Adrenal gland (tissue), 5 donors: ENCODE measurements around the gene PHKG2.

Experiments used
- CTCF ChIP-seq, 6 experiments: fragments of 450-650 bp in 4 of 6; fragments of 200-600 bp in 2 of 6; sonication (generic) in 1 of 6; IDR thresholded peaks; 1 replicate in 5 of 6; 2 replicates in 1 of 6; pipeline versions ENCODE4 v1.5.1 to v1.8.0; 2016 to 2021; ENCODE audit warnings: antibody characterized with exemption in 6 of 6, mild to moderate bottlenecking in 2 of 6, moderate library complexity in 1 of 6
- POLR2A ChIP-seq, 2 donors: fragments of 450-650 bp; IDR thresholded peaks; one replicate each; pipeline ENCODE4 v1.6.1; 2017; ENCODE audit warnings: antibody characterized with exemption in 2 of 2, mild to moderate bottlenecking in 2 of 2, moderate library complexity in 1 of 2
- donor health status: DM: no; HTN: no; CAD: no.

GRCh38 chr16:30787613-30788378, 39.6 kb downstream of the PHKG2 start:
- TF ChIP-seq CTCF (IDR thresholded peaks at IDR 0.05) (no peak), POLR2A (IDR thresholded peaks at IDR 0.05) (no peak)
